TTC549 (cell line): ENCODE measurements around the gene INTS1.

Source experiments
- FAIRE-seq: peaks from 2 replicates; lab custom pipeline; 2012; peaks lifted over from hg19 to GRCh38; lab: Jason Lieb, UNC

INTS1 gene

GRCh38 chr7:1542841-1543747, 38.9 kb upstream of the INTS1 start:
- FAIRE-seq = no peak

GRCh38 chr7:1542329-1542728, 38.1 kb upstream of the INTS1 start:
- FAIRE-seq = no peak

GRCh38 chr7:1541431-1542162, 37.4 kb upstream of the INTS1 start:
- FAIRE-seq = no peak

- no peak for FAIRE-seq
Observed at GRCh38 chr7:1540776-1541271, 36.6 kb upstream of the INTS1 start.

- FAIRE-seq = no peak
Observed at GRCh38 chr7:1539882-1540775, 35.9 kb upstream of the INTS1 start.

GRCh38 chr7:1539181-1539881, 35.1 kb upstream of the INTS1 start:
- no peak for FAIRE-seq

- FAIRE-seq = no peak
Observed at GRCh38 chr7:1538544-1539180, 34.5 kb upstream of the INTS1 start.

GRCh38 chr7:1537535-1538412, 33.6 kb upstream of the INTS1 start:
- no peak for FAIRE-seq

GRCh38 chr7:1536743-1537534, 32.8 kb upstream of the INTS1 start:
- no peak for FAIRE-seq

- FAIRE-seq = no peak
Observed at GRCh38 chr7:1536455-1536742, 32.2 kb upstream of the INTS1 start.

GRCh38 chr7:1535701-1536454, 31.7 kb upstream of the INTS1 start:
- no peak for FAIRE-seq

- no peak for FAIRE-seq
Observed at GRCh38 chr7:1535100-1535458, 30.9 kb upstream of the INTS1 start.

GRCh38 chr7:1534330-1535099, 30.3 kb upstream of the INTS1 start:
- no peak for FAIRE-seq

GRCh38 chr7:1533547-1534329, 29.5 kb upstream of the INTS1 start:
- FAIRE-seq = no peak

GRCh38 chr7:1533255-1533546, 29.0 kb upstream of the INTS1 start:
- FAIRE-seq = no peak

GRCh38 chr7:1532456-1533254, 28.5 kb upstream of the INTS1 start:
- no peak for FAIRE-seq
